Activated CD8-positive, alpha-beta memory T cell treated with anti-CD3 and anti-CD28 coated beads, Interleukin-2, amount 50 U/mL, for 1 hour (primary cell): Measurements from ENCODE around the gene KCTD2.

Source experiments
- DNase-seq: peaks from one replicate; pipeline ENCODE4 v3.0.0-alpha.2; 2020; ENCODE audit errors: extremely low read depth

The KCTD2 gene

GRCh38 chr17:75099881-75100595 lies 53.0 kb downstream of the KCTD2 start:
- no peak for DNase-seq

DNA sequence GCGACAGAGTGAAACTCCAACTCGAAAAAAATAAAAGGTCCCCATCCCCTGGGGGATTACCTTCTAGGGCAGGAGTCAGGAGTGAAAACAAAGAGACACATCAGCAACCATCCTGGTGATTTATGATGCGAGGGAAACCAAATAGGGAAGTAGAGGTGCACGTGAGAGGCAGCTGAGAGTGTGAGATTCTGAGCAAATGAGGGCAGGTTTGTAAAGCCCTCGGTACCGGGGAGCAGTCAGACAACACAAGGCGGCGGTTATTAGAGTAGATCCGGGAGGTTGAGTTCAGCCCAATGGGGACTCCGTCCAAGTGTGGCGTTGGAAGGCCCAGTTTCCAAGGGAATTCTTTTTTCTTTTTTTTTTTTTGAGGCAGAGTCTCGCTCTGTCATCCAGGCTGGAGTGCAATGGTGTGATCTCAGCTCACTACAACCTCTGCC lies 55.4 kb downstream of the KCTD2 start:
- no peak for DNase-seq

- DNase-seq = no peak
Observed at GRCh38 chr17:75103601-75104554, 56.9 kb downstream of the KCTD2 start.

- no peak for DNase-seq
Observed at GRCh38 chr17:75105126-75106080, 58.4 kb downstream of the KCTD2 start.

DNA sequence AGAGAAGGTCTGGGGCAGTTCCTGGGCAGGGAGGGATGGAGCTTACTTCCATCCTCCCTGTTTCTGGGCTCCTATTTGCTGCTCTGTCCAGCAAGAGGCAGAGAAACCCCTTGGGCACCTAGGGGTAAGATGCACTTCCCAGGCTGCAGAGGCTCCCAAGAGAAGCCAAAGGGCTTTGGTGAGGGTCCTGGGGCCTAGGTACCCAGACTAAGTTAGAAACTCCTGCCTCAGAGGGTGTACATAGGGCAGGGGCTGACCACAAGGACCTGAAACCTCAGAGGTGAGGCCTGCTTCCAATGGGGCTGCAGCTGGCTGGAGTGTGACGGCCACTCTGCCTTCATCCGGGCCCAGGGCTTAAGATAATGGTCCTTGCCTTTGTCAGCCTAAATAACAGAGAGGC lies 61.2 kb downstream of the KCTD2 start:
- no peak for DNase-seq

- DNase-seq = no peak
Observed at GRCh38 chr17:75109046-75109406, 62.0 kb downstream of the KCTD2 start.

GRCh38 chr17:75109407-75110233 lies 62.6 kb downstream of the KCTD2 start, which contains the start of gene ARMC7:
TSS of gene ARMC7 (plus strand) at chr17:75109969. CDS start at chr17:75110289, 320 bp downstream.
- peak; percentile 64 for DNase-seq

GRCh38 chr17:75110234-75110937 lies 63.4 kb downstream of the KCTD2 start:
- no peak for DNase-seq

DNA sequence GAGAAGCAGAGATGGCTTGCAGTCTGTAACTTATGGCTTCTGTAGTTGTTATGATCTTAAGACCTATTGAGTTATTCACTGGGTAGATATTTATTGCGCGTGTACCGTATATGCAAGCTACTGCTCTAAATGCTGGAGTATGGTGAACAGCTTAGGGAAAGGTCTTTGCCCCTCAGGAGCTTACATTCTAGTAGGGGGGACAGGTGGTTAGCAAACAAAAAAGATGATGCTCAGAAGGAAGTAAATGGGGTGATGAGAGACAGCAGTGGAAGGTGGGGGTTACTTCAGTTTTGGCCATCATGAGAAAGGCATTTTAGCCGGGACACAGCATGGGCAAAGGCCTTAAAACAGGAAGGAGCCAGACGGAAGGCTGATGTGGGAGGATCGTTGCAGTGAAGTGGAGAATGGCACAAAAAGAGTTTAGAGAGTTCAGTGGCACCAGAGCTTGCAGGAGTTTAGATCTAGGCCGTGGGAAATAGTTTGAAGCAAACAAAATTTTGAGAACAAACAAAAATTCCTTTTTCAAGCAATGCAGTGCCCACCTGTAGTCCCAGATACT lies 64.8 kb downstream of the KCTD2 start:
- no peak for DNase-seq

DNA sequence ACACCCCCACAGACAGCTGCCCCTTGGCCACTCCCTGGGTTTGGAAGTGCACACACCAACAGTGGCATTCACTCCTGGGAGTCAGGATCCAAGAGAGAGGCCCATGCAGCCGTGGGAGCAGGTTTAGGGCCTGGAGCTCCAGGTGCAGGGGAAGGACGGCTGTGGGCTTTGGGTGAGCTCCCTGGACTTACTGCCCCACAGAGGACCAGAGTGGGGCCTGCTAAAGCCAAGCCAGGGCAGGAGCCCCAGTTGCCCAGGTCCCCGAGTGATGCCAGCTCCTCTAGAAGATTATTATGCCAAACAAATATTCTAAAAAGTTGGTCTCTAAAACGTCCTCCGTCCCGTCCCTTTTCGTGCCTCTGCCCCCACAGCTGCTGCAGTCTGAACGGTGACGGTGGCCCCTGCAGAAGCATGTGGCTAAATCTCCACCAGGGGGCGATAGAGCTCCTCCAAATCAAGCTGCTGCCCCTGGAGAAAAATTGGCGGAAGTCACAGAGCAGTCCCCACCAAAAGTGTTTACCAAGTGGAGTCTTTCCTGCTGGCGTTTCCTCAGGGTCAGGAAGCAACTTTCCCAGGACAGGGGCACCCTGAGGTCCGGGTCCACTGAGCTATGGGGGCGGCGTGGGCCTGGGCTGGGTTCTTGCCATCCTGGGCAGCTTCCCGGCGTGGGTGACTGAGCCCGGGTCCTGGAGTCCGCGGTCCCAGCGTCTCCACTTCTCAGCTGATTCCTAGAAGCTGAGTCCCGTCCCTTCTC lies 67.0 kb downstream of the KCTD2 start:
- DNase-seq = peak; percentile 87

DNA sequence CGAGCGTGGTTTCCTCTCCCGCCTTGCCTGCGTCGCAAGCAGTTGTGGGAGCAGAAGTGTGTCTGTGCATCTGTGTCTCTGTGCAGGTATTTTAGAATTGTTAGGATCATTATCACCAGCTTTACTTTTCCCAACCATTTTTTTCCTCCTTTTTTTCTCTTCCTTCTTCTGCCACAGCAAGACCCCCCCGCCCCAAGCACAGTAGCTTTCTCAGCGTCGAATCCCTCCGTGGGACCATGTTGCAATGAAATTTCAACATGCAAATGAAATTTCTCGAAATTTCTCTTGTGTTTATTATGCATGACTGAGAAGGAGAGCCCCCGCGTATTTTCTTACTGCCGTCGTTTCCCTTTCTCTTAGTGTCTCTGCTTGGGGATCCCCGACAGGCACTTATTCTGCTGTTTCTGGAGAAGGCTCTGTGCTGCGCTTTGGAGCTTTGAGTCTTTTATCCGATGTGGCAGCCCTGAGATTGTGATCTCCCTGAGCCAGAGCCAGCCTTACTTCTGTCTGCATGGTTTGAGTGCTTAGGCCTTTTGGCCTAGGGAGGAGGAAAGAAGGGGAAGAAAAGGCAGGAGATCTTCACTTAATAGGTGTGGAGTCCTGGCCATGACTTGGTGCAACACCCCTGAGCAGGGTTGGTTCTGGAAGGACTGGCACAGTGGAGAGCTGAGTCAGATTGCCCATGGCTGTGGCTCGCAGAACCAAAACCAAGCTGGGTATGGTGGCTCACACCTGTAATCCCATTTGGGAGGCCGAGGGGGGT lies 67.7 kb downstream of the KCTD2 start:
- no peak for DNase-seq
